Measurements from ENCODE around the gene FAM135A.

- TF ChIP-seq USF2 (IDR thresholded peaks at IDR 0.05; ENCODE audit: low read length) (no peak), CTCF (IDR thresholded peaks at IDR 0.05; ENCODE audit: control extremely low read depth in 1 of 3, insufficient read depth in 1 of 3, low read depth in 1 of 3, low read length in 3 of 3) (no peak), TAF1 (IDR thresholded peaks at IDR 0.05; ENCODE audit: low read depth, low read length) (peak; percentile 79), CREB1 (IDR thresholded peaks at IDR 0.05) (no peak), KDM1A (IDR thresholded peaks at IDR 0.05; ENCODE audit: borderline replicate concordance, low read length) (no peak), CHD7 (IDR thresholded peaks at IDR 0.05; ENCODE audit: insufficient replicate concordance, low read length) (no peak), SAP30 (IDR thresholded peaks at IDR 0.05; ENCODE audit: insufficient read depth, insufficient replicate concordance, low read length) (no peak), POLR2A (IDR thresholded peaks at IDR 0.05; ENCODE audit: control extremely low read depth in 1 of 2, low read depth in 2 of 2, low read length in 2 of 2) (peak; percentile 86 to 97), CBX5 (IDR thresholded peaks at IDR 0.05; ENCODE audit: low read depth, low read length) (no peak), POLR2AphosphoS5 (IDR thresholded peaks at IDR 0.05; ENCODE audit: low read depth, low read length) (peak; percentile 95), NANOG (IDR thresholded peaks at IDR 0.05; ENCODE audit: insufficient read depth, low read depth, low read length, poor library complexity, severe bottlenecking) (no peak), EGR1 (IDR thresholded peaks at IDR 0.05; ENCODE audit: borderline replicate concordance, low read depth, low read length) (no peak), RFX5 (IDR thresholded peaks at IDR 0.05; ENCODE audit: borderline replicate concordance, low read depth, low read length) (no peak)
- TF ChIP-seq, protein P1, sequence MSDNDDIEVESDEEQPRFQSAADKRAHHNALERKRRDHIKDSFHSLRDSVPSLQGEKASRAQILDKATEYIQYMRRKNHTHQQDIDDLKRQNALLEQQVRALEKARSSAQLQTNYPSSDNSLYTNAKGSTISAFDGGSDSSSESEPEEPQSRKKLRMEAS (IDR thresholded peaks at IDR 0.05): peak; percentile 62; the same call in 1 of the 2 replicates
These were observed 153.6 kb downstream of the FAM135A start, which contains the start of gene SDHAF4 for GRCh38 chr6:70566751-70567382.

Data from H1 (cell line).